NCI-H82 (cell line): ENCODE data around the gene PLEKHG5.
"Not testable (repeated sequence)": the region's sequence is repeated elsewhere in the genome, so short reads cannot be mapped to it uniquely, and the experiment has no call there.

ENCODE experiments used
- DNase-seq: peaks from one replicate; lab custom pipeline; 2025; lab: John Stamatoyannopoulos, UW

Gene PLEKHG5

GRCh38 chr1:6495540-6496364 is 4.3 kb upstream of the PLEKHG5 start:
- no peak for DNase-seq

DNA sequence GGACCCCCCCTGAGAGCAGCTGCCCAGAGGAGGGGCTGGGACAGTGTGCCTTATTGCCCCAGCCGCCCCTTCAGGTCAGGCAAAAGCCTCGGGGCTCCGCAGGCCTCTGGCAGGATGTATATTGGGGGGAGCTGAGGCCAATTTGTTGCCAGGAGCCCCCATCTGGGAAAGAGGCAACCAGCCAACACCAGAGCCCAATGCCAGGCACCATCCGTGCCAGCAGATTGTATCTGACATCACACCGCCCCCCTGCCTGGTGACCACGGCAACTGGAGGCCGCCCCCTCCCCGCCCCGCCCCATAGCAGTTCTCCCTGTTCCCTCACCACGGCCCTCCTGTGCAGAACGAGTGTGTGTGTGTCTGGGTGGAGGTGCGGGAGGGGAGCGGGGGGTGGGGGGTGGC is 3.6 kb upstream of the PLEKHG5 start:
- no peak for DNase-seq

GRCh38 chr1:6494627-6495026 is 3.2 kb upstream of the PLEKHG5 start:
- no peak for DNase-seq

DNA sequence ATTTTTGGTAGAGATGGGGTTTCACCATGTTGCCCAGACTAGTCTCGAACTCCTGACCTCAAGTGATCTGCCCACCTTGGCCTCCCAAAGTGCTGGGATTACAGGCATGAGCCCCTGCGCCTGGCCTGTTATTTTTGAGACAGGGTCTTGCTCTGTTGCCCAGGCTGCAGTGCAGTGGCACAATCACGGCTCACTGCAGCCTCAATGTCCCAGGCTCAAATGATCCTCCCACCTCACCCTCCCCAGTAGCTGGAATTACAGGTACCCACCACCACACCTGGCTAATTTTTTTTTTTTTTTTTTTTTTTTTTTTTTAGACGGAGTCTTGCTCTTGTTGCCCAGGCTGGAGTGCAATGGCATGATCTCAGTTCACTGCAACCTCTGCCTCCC is 2.4 kb upstream of the PLEKHG5 start:
- DNase-seq = not testable (repeated sequence)

GRCh38 chr1:6491966-6492365 is 499 bp upstream of the PLEKHG5 start:
- DNase-seq = no peak

GRCh38 chr1:6491081-6491449 is 402 bp downstream of the PLEKHG5 start:
- DNase-seq = no peak

GRCh38 chr1:6490181-6491080 is 1.0 kb downstream of the PLEKHG5 start:
- peak; percentile 83 for DNase-seq

DNA sequence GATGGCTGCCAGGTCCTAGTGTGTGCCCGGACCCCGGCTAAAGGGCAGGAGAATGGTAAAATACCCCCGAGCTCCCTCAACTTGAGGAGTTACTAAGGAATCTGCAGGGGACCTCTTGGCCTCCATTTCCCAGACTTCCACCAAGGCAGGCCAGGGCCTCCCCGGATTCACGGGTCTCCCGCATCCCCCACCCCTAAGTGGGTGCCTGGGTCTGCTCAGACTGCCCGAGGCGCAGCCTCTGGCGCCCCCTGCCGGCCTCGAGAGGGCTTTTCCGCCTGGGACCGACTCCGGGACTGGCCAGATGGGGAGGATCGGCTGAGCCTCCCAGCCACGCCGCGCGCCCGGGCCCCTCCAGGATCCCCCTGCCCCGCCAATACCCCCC is 1.7 kb downstream of the PLEKHG5 start:
- DNase-seq = peak; percentile 86

GRCh38 chr1:6489383-6489765 is 2.1 kb downstream of the PLEKHG5 start:
- peak; percentile 61 for DNase-seq

GRCh38 chr1:6488602-6489382 is 2.7 kb downstream of the PLEKHG5 start:
- DNase-seq = peak; percentile 74

DNA sequence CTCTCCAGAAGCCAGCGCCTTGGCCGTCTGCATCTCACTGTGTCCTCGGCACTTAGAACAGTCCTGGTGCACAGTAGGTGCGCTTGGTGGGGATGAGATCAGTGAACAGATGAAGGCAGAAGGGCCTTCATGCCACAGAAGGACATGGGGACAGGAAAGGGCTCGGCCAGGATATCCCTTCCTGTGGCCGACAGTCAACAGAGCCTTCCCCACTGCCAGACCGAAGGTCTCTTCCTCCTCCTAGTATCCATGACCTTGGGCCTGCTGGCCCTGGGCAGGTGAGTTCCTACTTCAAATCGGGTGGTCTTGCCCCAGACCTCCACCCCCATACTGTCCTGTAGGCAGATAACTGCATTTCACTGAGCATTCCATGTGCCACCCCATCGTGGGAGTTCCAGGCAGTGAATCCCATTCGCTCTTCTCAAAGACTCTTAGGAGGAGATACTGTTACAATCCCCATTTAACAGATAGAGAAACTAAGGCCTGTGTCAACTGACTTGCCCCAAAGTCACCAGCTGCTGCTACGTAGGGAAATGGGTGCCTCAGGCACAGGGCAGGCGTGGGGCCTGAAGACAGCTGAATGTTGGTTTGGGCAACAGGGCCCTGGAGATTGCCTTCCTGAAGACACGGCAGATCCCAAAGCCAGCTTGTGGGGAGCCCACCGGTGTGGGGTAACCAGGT is 3.5 kb downstream of the PLEKHG5 start:
- DNase-seq = no peak

DNA sequence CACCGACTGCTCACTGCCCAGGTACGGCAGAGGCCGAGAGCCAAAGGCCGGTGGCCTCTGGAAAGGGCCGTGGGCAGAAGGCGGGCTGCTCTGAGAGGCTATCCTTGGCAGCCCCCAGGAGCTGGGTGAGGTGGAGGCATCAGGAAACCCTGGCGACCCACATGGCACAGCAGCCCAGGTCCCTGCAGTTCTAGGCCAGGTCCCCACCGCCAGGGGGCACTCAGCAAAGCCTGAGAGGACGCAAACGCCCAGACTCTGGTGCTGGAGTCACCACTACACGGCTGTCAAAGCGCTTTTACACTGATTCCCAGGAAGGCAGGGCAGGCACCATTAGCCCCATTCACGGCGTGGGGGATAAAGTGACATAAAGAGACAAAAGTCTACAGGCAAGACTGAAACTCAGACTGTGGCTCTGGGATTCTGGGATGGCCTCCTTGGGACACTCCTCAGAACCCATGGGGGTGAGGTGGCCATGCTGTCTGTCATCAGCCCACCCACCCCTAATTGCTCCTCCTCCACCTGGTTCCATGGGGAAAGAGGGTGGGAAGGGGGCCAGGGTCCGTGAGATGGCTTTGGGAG is 4.9 kb downstream of the PLEKHG5 start:
- peak; percentile 93 for DNase-seq

DNA sequence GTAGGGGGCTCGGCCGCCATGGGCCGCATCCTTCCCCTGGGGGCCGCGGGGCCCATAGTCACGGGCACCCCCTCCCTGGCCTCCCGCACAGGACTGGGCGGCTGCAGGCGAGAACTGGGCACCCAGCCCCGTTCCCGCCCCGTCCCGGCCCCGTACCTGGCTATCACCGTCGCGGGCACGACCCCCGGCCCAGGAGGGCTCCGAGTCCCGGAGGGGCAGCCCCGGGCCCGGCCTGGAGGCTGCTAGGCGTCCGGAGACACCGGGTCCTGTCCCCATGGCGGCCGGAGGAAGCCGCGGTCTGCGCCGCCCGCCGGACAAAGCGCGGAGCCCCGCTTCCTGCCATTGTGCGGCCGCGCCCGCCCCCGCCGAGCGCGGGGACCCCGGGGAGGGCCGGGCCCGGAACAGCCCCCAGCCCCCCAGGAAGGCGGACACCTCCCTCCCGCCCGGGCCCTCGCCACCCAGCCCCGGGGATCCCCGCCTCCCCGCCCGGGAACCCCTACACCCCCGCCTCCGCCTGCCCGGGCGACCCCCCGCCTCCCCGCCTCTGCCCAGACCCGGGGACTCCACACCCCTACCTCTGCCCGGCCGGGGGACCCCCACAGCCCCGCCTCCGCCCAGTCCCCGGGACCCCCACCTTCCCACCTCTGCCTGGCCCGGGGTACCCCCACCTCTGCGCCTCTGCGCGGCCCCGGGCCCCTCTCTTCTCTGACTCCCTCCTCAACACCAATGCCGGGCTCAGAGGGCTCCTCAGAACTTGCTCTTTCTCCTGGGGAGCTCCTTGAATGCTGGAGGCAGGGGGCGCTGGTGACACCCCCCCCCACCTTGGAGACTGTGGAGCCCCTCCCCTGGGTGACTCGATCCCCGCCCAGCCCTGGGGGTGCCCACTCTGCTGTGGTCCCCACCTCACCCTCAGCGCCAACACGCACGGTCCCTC is 6.0 kb downstream of the PLEKHG5 start:
- DNase-seq = no peak

DNA sequence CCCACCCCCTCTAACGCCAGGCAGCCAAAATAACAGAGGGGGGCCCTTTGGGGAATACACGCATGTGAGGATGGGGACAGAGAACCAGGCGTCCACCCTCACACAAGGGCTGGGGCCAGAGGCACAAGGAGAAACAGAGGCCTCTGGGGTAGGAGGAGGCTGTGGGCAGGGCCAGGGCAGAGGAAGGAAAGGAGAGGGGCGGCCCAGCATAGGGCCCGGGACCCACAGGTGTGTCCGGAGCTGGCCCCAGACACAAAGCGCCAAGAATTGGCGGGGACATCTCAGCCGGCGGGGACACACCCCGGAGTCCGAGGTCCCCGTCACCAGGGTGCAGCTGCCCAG is 6.7 kb downstream of the PLEKHG5 start:
- DNase-seq = no peak

DNA sequence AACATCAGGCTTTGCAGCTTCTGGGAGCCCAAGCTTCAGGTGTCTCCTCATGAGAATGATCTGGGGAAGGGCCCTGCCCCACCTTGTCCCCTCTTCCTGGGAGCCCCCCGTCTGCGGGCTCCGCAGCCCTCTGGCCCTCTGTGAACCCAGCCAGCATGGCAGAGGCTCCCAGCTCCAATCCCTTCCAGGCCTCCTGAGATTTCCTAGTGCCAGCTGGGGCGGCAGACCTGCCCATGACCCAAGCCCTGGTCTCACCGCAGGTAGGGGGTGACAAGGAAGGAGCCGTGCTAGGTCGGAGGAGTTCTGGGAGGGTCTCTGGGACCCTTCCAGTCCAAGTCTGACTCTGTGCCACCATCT is 7.7 kb downstream of the PLEKHG5 start:
- no peak for DNase-seq

- DNase-seq = no peak
Observed at GRCh38 chr1:6483017-6483760, 8.3 kb downstream of the PLEKHG5 start.

GRCh38 chr1:6481820-6482219 is 9.6 kb downstream of the PLEKHG5 start:
- peak; percentile 25 for DNase-seq

DNA sequence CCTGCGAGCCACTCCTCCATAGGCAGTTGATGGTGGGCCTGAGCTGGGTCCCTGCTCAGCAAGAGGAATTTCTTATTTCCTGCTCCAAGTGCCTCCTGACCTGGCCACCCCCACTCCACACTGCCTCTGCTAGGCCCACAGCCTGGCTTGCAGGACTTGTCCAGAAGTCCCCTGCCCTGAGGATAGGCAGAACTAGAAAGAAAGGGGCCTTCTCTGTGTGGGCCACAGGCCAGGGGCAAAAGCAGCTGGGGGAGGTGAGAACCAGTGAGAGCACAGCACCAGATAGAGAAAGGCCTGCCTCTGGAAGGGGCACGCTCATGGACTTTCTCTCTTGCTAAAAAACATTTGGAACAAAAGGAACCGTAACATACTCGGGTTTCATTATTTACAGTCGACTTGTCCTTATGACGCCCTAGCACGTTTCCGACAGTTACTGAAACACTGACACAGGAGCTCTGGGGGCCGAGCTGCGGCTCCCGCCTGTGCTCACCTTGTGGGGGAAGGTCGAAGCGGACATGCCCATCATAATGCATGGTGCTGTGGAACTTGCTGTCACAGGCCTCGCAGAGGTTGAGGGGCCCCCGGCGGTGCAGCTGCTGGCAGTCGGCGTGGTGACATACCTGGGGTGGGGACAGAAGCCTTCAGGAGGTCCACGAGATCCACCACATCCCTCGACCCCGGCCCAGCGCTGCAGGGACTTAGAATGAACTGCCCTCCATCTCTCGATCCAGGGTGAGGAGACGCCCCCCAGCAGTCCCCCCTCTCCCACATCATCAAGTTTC is 14.2 kb downstream of the PLEKHG5 start:
- no peak for DNase-seq

DNA sequence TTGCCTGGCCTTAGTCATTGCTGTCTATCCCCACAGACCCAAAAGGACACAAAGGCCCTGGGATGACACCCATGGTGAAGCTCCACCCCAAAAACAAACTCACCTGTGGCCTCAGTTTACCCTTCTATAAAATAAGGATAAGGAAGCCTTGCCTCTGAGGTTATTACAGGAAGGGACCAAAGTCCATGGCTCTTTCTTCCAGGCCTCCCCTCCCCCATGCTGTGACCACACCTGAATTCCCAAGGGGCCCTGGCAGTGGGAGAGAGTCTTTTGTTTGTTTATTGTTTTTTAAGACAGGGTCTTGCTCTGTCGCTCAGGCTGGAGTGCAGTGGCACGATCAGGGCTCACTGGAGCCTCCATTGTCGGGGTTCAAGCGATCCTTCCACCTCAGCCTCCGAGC is 15.0 kb downstream of the PLEKHG5 start:
- no peak for DNase-seq
